ENCODE results near the gene FRMD4A.

Gene FRMD4A

DNA sequence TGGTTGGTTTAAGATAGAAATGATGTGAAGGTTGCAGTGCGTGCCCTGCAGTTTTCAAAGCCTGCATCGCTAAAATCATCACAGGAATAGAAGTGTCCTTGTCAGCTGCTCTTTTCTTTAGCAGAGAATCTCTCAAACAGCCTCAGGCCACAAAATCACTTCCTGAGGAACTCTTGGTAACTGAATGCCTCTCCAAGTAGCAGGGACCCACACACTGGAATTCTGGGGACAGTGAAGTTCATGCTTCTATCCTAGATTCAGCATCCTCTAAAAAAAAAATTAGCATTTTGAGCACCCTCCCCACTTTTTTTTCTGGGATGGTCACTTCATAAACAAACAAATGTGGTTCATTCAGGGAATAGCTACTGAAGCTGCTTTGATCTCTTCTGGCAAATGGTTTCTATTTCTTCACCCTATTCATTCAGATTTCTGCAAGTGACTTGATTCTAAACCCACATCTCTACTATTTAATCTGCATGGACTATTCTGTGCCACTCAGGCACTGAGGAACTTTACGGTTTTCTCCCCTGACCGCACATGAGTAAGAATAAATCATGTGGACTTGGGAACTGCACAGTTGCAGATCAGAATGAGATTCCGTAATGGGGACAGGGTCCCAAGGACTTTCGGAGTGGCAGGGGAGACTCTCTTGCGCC is 306.9 kb downstream of the FRMD4A start:
- in situ Hi-C loops (cut with MboI; ENCODE audit: low sequenced_read_pairs), result no loop called here

DNA sequence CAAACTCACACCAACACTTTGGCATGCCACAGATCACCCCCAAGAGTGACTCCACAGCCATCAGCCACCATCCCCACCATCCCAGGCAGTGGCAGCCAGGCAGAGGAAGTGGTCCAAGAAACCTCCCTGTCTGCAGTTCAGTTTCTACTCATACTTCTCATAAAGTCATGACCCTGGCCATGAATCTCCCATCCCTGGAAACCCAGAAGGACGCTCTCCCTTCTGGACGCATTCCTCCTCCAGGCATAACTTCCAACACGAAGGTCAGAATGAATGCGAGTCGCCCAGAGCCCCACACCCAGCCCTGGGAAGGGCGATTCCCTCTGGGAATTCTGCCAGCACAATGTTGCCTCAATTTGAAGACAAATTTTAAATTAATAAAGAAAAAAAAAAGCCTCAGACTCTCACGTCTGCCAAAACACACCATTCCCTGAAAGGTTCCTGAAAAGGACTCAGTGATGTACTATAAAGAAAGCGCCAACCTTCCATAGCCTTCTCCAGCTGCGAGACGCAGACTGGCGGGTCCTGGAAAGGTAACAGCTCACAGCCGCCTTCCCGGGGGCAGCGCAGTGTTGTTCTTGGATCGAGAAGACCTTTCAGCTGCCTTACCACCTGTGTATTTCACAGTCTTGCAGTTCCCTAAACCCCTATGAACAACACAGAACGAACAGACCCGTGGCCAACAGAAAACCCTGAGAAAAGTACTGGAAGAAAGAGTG is 307.6 kb downstream of the FRMD4A start:
- in situ Hi-C loops (cut with MboI; ENCODE audit: low sequenced_read_pairs), result no loop called here

GRCh38 chr10:14022052-14022451 is 308.7 kb downstream of the FRMD4A start:
- in situ Hi-C loops (cut with MboI; ENCODE audit: low sequenced_read_pairs), result no loop called here

GRCh38 chr10:14020037-14020664 is 310.6 kb downstream of the FRMD4A start:
- in situ Hi-C loops (cut with MboI; ENCODE audit: low sequenced_read_pairs), result no loop called here

- in situ Hi-C loops (cut with MboI; ENCODE audit: low sequenced_read_pairs), result no loop called here
Observed at GRCh38 chr10:14017467-14017866, 313.3 kb downstream of the FRMD4A start.

GRCh38 chr10:14016931-14017333 is 313.8 kb downstream of the FRMD4A start:
- in situ Hi-C loops (cut with MboI; ENCODE audit: low sequenced_read_pairs), result no loop called here

GRCh38 chr10:14016011-14016536 is 314.6 kb downstream of the FRMD4A start:
- in situ Hi-C loops (cut with MboI; ENCODE audit: low sequenced_read_pairs), result no loop called here

- in situ Hi-C loops (cut with MboI; ENCODE audit: low sequenced_read_pairs), result no loop called here
Observed at GRCh38 chr10:14014423-14014822, 316.3 kb downstream of the FRMD4A start.

GRCh38 chr10:14010769-14011574 is 319.8 kb downstream of the FRMD4A start:
- in situ Hi-C loops (cut with MboI; ENCODE audit: low sequenced_read_pairs), result no loop called here

DNA sequence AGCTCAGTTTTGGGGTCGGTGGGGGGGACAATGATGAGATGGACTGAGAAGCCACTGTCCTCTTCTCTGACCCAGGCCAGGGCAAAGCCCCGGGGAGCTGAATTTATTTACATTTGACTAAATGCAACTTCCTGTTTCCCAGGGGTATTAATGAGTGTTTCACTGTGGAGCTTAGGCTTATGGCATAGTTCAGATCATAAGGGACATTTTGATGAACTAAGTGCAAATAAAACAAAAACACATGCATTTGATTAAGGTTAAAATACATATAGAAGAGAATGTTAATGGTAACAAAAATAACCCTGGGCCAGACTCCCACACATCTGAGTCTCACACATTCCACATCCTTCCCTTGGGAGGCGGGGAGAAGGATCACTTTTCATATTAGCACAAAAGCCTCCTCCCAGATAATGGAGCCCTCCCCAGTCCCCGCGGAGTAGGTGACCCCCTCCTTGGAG is 320.6 kb downstream of the FRMD4A start:
- in situ Hi-C loops (cut with MboI; ENCODE audit: low sequenced_read_pairs), result no loop called here

DNA sequence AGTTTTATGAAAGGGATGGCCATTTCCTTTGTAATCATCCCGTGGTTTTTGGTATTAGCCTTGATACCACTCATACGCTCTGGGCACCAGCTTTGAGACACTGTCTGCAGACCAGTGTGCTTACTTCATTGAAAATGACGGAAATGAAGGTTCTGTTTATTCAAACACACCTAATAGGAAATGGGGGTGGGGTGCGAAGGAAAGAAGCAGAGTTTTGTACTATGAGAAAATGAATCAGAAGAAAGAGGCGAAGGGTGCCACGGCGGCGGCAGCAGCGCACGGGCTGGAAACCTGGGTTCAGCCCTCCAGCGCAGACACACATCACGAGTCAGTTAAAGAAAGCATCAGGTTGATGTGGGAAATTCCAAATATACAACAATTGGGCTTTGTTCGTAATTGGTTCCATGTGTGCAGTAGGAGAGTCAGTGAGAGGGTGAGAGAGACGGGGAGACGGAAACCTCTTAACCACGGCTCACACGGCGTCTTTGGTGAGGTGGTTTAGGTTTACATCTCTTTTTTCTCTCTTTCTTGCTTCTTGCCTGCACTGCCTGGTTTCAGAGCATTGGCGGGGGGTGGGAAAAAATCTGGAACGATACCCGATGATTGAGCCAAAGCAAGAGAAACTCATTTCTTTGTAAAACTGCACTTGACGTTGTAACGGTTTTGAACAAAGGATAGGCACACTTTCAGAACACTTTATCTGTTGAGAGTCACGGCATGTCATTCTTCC is 321.2 kb downstream of the FRMD4A start:
- in situ Hi-C loops (cut with MboI; ENCODE audit: low sequenced_read_pairs), result no loop called here

GRCh38 chr10:14008740-14009080 is 322.0 kb downstream of the FRMD4A start:
- in situ Hi-C loops (cut with MboI; ENCODE audit: low sequenced_read_pairs), result no loop called here

GRCh38 chr10:14004536-14004935 is 326.2 kb downstream of the FRMD4A start:
- in situ Hi-C loops (cut with MboI; ENCODE audit: low sequenced_read_pairs), result no loop called here

GRCh38 chr10:14003517-14004184 is 327.1 kb downstream of the FRMD4A start:
- in situ Hi-C loops (cut with MboI; ENCODE audit: low sequenced_read_pairs), result no loop called here

DNA sequence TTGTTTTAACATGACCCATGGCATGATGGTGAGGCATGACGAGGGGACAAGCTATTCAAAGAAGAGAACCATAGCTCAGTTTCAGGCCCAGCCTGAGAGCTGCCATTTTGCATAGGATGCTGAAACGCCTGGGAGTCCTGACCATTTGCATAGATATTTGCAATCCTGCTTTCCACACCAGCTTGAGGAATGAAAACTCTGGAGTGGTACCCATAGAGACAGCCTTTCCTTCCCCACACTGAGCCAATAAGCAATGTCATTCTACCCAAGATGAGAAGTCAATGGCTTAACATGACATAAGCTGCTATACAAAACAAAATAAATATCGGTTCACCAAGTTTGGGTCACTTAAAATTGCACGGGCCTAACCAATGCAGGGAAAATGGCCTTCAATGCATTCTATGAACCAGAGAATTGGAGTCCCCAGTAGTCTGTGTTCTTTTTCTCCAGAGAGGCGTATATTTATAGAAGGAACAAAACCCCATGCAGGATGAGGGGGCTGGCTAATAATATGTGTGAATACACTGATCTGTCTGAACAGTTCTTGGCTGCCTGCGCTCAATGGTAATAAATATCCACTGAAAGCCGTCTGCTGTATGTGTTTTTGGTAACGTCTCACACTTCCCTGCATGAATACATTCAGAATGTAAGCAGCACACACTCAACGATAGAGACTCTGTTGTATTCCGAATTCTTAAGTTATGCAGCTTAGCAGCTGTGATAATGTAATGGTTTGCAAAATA is 329.3 kb downstream of the FRMD4A start:
- in situ Hi-C loops (cut with MboI; ENCODE audit: low sequenced_read_pairs), result no loop called here

GRCh38 chr10:13998163-13998835 is 332.4 kb downstream of the FRMD4A start:
- in situ Hi-C loops (cut with MboI; ENCODE audit: low sequenced_read_pairs), result no loop called here

- in situ Hi-C loops (cut with MboI; ENCODE audit: low sequenced_read_pairs), result no loop called here
Observed at GRCh38 chr10:13997650-13998049, 333.1 kb downstream of the FRMD4A start.

GRCh38 chr10:13994932-13995331 is 335.8 kb downstream of the FRMD4A start:
- in situ Hi-C loops (cut with MboI; ENCODE audit: low sequenced_read_pairs), result no loop called here

GRCh38 chr10:13993673-13994089 is 337.0 kb downstream of the FRMD4A start:
- in situ Hi-C loops (cut with MboI; ENCODE audit: low sequenced_read_pairs), result no loop called here

Data from hTERT RPE-1 (cell line).